AG04449 (cell line): ENCODE data around the gene P2RY4.
"Not testable (repeated sequence)": the region's sequence is repeated elsewhere in the genome, so short reads cannot be mapped to it uniquely, and the experiment has no call there.

Experiments
- CTCF ChIA-PET: fragments of 350-600 bp; formaldehyde crosslinking; extraction: SDS; loops from one replicate; lab custom pipeline; 2021; ENCODE audit warnings: antibody characterized with exemption; lab: Yijun Ruan, JAX
- POLR2A ChIA-PET: fragments of 400-600, 350-600 bp; formaldehyde crosslinking; extraction: SDS; loops from one replicate; lab custom pipeline; 2020; ENCODE audit warnings: antibody characterized with exemption, inconsistent platforms; lab: Yijun Ruan, JAX
- DNase-seq: peaks from one replicate; pipeline ENCODE4 v3.0.0-alpha.2; 2010; ENCODE audit warnings: low read depth, low spot score
- H3K4me3 ChIP-seq: 2 replicates; pipeline ENCODE4 v1.5.1; 2011; ENCODE audit warnings: low read depth, mild to moderate bottlenecking, control low read depth, low read length
- CTCF ChIP-seq: IDR thresholded peaks from one replicate; pipeline ENCODE4 v1.5.1; 2011; ENCODE audit warnings: mild to moderate bottlenecking, moderate library complexity, low read length, control low read depth, inconsistent platforms; ENCODE audit not compliant: insufficient read depth; ENCODE audit errors: missing control alignments

The P2RY4 gene

DNA sequence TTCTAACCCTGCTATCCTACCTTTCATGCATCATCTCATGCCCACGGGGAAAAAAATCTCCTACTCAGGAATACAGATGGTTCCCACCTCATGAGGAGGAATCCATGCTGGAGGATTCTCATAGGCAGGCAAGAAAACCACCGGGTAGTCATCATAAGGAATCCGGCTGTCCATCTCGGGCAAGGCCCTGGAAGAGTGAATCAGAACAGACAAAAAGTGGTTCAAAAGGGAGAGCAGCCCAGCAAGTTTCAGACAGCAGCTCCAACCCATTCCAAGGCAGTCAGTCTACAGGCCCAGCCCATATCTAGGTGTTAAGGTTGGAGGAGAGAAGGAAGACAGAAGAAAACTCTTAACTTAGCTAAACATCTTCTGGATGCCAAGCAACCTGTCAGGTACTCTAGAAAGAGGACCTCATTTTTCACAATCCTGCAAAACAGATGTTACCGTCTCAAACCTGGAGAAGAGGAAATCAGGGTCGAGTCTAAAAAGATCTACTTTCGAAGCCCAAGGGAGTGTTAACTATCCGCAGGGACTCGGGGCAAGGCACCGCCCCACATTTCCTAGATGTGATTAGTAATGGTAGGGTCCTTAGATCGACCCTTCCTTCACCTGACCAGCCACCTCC lies 29.3 kb upstream of the P2RY4 start:
- H3K4me3 ChIP-seq, result peak overlapping the region; percentile 76
- no peak for TF ChIP-seq CTCF
- ChIA-PET CTCF (interaction anchor here (1.1 kb wide), 1 partner anchor 10 kb away, joined by 4 read pairs; no protein-coding TSS in a partner anchor), POLR2A (interaction anchor here (1.0 kb wide), 1 partner anchor 13 kb away, joined by 3 read pairs; no protein-coding TSS in a partner anchor)
- DNase-seq, result no peak

- no peak for DNase-seq
- TF ChIP-seq CTCF, result no peak
- CTCF ChIA-PET, result no interaction called here
- H3K4me3 ChIP-seq, result no peak within 1 kb of the TSS
- POLR2A ChIA-PET, result no interaction called here
Observed at GRCh38 chrX:70281951-70282350, 21.9 kb upstream of the P2RY4 start, which contains the start of gene RAB41. Gene RAB41 (plus strand): TSS chrX:70282172. CDS start chrX:70282218, 46 bp downstream.

DNA sequence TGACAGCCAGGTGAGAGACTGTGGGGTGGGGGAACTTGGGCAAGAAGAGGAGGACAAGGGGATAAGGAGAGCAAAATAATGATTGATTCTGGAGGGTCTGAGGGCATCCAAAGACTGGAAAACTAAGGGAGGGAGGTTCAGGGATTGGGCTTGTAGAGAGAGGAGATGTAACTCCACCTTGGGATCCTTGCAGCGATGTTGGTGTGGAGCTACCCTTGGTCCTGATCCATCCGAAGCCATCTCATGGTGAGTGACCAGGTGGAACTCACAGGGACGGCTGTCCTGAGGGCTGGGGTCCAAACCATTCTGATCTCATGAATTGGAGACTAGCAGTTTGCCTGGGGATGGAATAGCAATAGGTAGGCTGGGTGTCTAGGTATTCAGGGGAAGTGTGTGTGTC lies 20.6 kb upstream of the P2RY4 start:
- no peak overlapping the region for H3K4me3 ChIP-seq
- POLR2A ChIA-PET, result no interaction called here
- TF ChIP-seq CTCF, result no peak
- no peak for DNase-seq
- CTCF ChIA-PET, result no interaction called here

GRCh38 chrX:70279081-70279480 lies 19.1 kb upstream of the P2RY4 start:
- CTCF ChIA-PET, result no interaction called here
- POLR2A ChIA-PET, result no interaction called here
- no peak for DNase-seq
- no peak overlapping the region for H3K4me3 ChIP-seq
- TF ChIP-seq CTCF, result no peak

DNA sequence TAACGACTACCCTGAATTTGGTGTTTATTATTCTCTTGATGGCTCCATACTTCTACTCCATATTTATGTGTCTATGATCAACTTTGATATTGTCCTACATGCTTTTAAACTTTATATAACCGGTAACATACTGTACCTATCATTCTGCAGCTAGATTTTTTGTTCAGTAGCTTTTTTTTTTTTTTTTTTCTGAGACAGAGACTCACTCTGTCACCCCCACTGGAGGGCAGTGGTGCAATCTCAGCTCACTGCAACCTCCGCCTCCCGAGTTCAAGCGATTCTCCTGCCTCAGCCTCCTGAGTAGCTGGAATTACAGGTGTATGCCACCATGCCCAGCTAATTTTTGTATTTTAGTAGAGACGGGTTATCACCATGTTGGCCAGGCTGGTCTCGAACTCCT lies 14.0 kb upstream of the P2RY4 start:
- POLR2A ChIA-PET, CTCF ChIA-PET, DNase-seq, H3K4me3 ChIP-seq: not testable (repeated sequence)

- no peak within 1 kb of the TSS for H3K4me3 ChIP-seq
- TF ChIP-seq CTCF, result no peak
- POLR2A ChIA-PET, result no interaction called here
- no peak for DNase-seq
- CTCF ChIA-PET, result no interaction called here
Observed at GRCh38 chrX:70268034-70268433, 8.0 kb upstream of the P2RY4 start, which contains the start of gene ARR3. Gene ARR3 (plus strand): TSS chrX:70268334. CDS start chrX:70269386, 1,052 bp downstream.

DNA sequence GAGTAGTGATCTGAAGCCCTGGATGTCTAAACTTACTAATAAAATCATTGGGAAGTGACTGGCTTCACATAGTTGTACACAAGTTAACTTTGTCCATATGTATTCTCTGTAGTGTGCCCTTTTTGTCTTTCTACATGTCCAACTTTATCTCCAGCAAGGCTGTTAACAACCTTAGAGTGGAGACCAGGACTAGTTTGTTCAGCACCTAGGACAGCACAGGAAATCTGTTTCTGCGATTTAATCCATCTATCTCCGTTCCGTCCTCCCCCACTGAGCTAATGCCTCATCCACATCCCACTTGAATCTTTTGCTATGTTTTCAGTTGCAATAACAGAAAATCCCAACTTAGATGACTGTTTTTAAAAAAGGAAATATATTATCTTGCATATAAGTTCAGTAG lies 4.8 kb upstream of the P2RY4 start:
- TF ChIP-seq CTCF, result no peak
- ChIA-PET POLR2A (no interaction called here), CTCF (no interaction called here)
- DNase-seq, result no peak
- no peak overlapping the region for H3K4me3 ChIP-seq
